Vagina (tissue), 2 donors: ENCODE results near the gene VGF.

Experiments used
- CTCF ChIP-seq, 3 experiments: fragments of 450-650 bp in 2 of 3; fragments of 200-600 bp in 1 of 3; sonication (generic) in 1 of 3; IDR thresholded peaks; one replicate each; pipeline ENCODE4 v1.5.1; 2017 to 2019; ENCODE audit warnings: antibody characterized with exemption in 3 of 3, mild to moderate bottlenecking in 2 of 3, moderate library complexity in 2 of 3
- POLR2A ChIP-seq, 2 donors: fragments of 450-650 bp; IDR thresholded peaks; one replicate each; pipeline ENCODE4 v1.6.1; 2017; ENCODE audit warnings: antibody characterized with exemption in 2 of 2, mild to moderate bottlenecking in 2 of 2, moderate library complexity in 2 of 2

DNA sequence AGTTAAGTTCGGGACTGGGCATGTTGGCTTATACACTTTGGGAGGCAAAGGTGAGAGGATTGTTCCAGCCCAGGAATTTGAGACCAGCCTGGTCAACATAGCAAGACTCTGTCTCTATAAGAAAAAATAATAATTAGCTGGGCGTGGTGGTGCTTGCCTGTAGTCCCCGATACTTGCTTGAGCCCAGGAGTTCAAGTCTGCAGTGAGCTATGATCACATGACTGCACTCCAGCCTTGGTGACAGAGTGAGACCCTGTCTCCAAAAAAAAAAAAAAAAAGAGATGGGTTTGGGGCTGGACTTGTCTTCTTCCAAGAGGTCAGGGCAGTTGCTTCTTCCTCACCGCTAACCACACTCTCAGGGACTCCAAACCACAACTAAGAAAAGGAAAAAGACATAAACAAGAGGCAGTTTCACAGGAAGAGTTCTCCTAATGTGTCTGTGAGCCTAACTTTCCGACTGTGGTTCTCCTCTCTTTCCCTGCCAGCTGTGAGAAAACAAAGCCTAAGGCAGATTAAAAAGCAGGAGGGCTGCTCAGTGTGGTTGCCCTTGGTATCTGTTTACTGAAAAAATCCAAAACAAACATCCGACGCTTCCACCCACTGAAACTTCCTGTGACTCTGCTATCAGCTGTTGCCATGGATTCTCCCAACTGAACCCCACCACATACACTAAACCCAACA, 40.9 kb downstream of the VGF start:
- TF ChIP-seq CTCF (IDR thresholded peaks at IDR 0.05): no peak
- no peak for TF ChIP-seq POLR2A (IDR thresholded peaks at IDR 0.05)
